ENCODE measurements around the gene DERA. TPM values are rescaled to one million over a fixed set of nuclear protein-coding genes. Genes with fewer than 3 reads are reported as not detected.

DERA gene
- total and polyA plus RNA-seq, 2 of the 13 experiments (the other 11 are each of a cell fraction or from before 2014, with no cell fraction given), result 24.0 to 51.3 TPM

DNA sequence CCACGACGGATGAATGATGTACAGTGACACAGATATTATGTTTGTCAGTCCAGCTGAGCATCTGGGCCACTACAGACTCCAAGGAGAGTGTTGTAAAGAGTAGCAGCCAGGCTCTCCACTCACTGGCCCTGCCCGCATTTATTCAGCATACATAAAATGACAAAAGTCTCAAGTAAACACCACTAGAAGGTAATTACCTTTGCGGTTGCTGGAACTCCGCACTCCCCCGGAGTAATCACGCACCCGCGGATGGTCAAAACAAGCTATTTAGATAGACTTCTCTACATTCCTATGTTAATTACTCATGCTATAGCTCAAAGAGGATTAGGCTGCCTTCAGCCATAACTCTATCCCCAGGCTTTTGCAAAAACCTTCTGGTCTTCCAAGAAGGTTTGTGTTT is 47.8 kb upstream of the DERA start:
- Histone ChIP-seq H3K27ac (ENCODE audit: extremely low read length, insufficient read depth, low read length) (no peak overlapping the region), H3K27me3 (ENCODE audit: control insufficient read depth in 1 of 2, insufficient read depth in 2 of 2, low read length in 2 of 2) (no peaks in the 10 kb centered on the region), H3K36me3 (replicated peaks in 1 of 2; ENCODE audit: control insufficient read depth in 1 of 2, insufficient read depth in 2 of 2, low read length in 2 of 2) (no peaks in the 10 kb centered on the region), H3K9me3 (ENCODE audit: low read length) (no peaks in the 10 kb centered on the region), H2AFZ (ENCODE audit: low read length) (no peak overlapping the region), H3K4me1 (ENCODE audit: insufficient read depth, low read length) (peaks cover 37% of the 10 kb centered on the region), H3K9ac (ENCODE audit: insufficient read depth, low read depth, low read length) (no peak overlapping the region), H4K20me1 (ENCODE audit: insufficient read depth, low read length) (no peaks in the 10 kb centered on the region), H3K4me3 (replicated peaks in 1 of 3; ENCODE audit: insufficient read depth in 1 of 3, low read depth in 2 of 3, low read length in 3 of 3) (peak overlapping the region in 2 of 3 experiments; percentile 12 to 18; a peak in 1 of 6 replicates), H3K79me2 (ENCODE audit: insufficient read depth, low read length) (no peaks in the 10 kb centered on the region), H3K4me2 (ENCODE audit: low read depth, low read length) (peak overlapping the region; percentile 54)
- intact Hi-C loops (cut with micrococcal nuclease; ENCODE audit: unreplicated experiment), result no loop called here
- POLR2A ChIA-PET, result no interaction called here
- FAIRE-seq (no peak), ATAC-seq (peak; percentile 83), DNase-seq (ENCODE audit: low spot score) (peak; percentile 16)
- TF ChIP-seq, protein P1, sequence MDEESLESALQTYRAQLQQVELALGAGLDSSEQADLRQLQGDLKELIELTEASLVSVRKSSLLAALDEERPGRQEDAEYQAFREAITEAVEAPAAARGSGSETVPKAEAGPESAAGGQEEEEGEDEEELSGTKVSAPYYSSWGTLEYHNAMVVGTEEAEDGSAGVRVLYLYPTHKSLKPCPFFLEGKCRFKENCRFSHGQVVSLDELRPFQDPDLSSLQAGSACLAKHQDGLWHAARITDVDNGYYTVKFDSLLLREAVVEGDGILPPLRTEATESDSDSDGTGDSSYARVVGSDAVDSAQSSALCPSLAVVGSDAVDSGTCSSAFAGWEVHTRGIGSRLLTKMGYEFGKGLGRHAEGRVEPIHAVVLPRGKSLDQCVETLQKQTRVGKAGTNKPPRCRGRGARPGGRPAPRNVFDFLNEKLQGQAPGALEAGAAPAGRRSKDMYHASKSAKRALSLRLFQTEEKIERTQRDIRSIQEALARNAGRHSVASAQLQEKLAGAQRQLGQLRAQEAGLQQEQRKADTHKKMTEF (CRISPR knock-in tag; IDR thresholded peaks at IDR 0.05), result 0 out of 2 replicates have a peak, but pooled peaks have one; percentile 1
- no peak for TF ChIP-seq ZSCAN21 (CRISPR knock-in tag; IDR thresholded peaks at IDR 0.05; ENCODE audit: borderline replicate concordance)
- no TSS peak for BruUV-seq (replicated peaks)
- in situ Hi-C loops (cut with HindIII; ENCODE audit: extremely low pct_ligation_motif_present, low pct_unique_long_range_greater_than_20kb), result no loop called here
- whole genome bisulfite sequencing (ENCODE audit: low lambda C conversion rate), result under 1% methylated on average over 8 of the region's 9 CpGs
- CTCF ChIA-PET (ENCODE audit: low intra/inter-chr PET ratio, low total read pairs), result no interaction called here

DNA sequence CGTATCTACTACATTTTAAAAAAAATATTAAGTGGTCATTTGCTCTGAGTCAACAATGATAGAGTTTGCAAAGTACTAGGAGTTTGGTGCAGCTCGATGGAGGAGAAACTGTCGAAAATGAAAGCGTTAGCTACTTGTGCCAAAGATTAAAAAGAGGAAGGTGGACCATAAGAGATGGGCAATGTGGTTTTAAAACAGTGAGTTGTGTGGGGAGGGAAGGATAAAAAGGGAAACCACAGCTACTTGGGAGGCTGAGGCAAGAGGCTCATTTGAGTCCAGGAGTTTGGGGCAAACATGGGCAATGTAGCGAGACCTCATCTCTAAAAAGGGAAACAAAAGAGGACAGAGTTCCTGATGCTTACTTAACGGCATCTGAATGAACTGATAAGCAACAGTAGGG is 47.1 kb upstream of the DERA start:
- ChIA-PET CTCF (ENCODE audit: low intra/inter-chr PET ratio, low total read pairs) (no interaction called here), POLR2A (no interaction called here)
- Histone ChIP-seq H3K79me2 (ENCODE audit: insufficient read depth, low read length) (no peaks in the 10 kb centered on the region), H4K20me1 (ENCODE audit: insufficient read depth, low read length) (no peaks in the 10 kb centered on the region), H2AFZ (ENCODE audit: low read length) (no peak overlapping the region), H3K27ac (ENCODE audit: extremely low read length, insufficient read depth, low read length) (no peak overlapping the region), H3K4me1 (ENCODE audit: insufficient read depth, low read length) (peaks cover 37% of the 10 kb centered on the region), H3K4me3 (replicated peaks in 1 of 3; ENCODE audit: insufficient read depth in 1 of 3, low read depth in 2 of 3, low read length in 3 of 3) (no peak overlapping the region; a peak in 1 of 6 replicates), H3K27me3 (ENCODE audit: control insufficient read depth in 1 of 2, insufficient read depth in 2 of 2, low read length in 2 of 2) (no peaks in the 10 kb centered on the region), H3K9me3 (ENCODE audit: low read length) (no peaks in the 10 kb centered on the region), H3K4me2 (ENCODE audit: low read depth, low read length) (peak overlapping the region; percentile 54; the same call in 1 of the 2 replicates), H3K36me3 (replicated peaks in 1 of 2; ENCODE audit: control insufficient read depth in 1 of 2, insufficient read depth in 2 of 2, low read length in 2 of 2) (no peaks in the 10 kb centered on the region), H3K9ac (ENCODE audit: insufficient read depth, low read depth, low read length) (no peak overlapping the region)
- in situ Hi-C loops (cut with HindIII; ENCODE audit: extremely low pct_ligation_motif_present, low pct_unique_long_range_greater_than_20kb) (no loop called here), intact Hi-C loops (cut with micrococcal nuclease; ENCODE audit: unreplicated experiment) (no loop called here)
- WGBS (ENCODE audit: low lambda C conversion rate), result 60% methylated on average over 6 of the region's 6 CpGs
- no TSS peak for BruUV-seq (replicated peaks)
- ATAC-seq (no peak), FAIRE-seq (no peak), DNase-seq (ENCODE audit: low spot score) (no peak)
- TF ChIP-seq ATF1 (CRISPR knock-in tag; IDR thresholded peaks at IDR 0.05) (no peak), CHD4 (IDR thresholded peaks at IDR 0.05; ENCODE audit: borderline replicate concordance, low read length) (no peak), TAF15 (IDR thresholded peaks at IDR 0.05; ENCODE audit: low read depth, low read length, poor library complexity, severe bottlenecking) (no peak)
- TF ChIP-seq, protein P2, sequence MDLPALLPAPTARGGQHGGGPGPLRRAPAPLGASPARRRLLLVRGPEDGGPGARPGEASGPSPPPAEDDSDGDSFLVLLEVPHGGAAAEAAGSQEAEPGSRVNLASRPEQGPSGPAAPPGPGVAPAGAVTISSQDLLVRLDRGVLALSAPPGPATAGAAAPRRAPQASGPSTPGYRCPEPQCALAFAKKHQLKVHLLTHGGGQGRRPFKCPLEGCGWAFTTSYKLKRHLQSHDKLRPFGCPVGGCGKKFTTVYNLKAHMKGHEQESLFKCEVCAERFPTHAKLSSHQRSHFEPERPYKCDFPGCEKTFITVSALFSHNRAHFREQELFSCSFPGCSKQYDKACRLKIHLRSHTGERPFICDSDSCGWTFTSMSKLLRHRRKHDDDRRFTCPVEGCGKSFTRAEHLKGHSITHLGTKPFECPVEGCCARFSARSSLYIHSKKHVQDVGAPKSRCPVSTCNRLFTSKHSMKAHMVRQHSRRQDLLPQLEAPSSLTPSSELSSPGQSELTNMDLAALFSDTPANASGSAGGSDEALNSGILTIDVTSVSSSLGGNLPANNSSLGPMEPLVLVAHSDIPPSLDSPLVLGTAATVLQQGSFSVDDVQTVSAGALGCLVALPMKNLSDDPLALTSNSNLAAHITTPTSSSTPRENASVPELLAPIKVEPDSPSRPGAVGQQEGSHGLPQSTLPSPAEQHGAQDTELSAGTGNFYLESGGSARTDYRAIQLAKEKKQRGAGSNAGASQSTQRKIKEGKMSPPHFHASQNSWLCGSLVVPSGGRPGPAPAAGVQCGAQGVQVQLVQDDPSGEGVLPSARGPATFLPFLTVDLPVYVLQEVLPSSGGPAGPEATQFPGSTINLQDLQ (CRISPR knock-in tag; IDR thresholded peaks at IDR 0.05), result no peak
- TF ChIP-seq, protein P3, sequence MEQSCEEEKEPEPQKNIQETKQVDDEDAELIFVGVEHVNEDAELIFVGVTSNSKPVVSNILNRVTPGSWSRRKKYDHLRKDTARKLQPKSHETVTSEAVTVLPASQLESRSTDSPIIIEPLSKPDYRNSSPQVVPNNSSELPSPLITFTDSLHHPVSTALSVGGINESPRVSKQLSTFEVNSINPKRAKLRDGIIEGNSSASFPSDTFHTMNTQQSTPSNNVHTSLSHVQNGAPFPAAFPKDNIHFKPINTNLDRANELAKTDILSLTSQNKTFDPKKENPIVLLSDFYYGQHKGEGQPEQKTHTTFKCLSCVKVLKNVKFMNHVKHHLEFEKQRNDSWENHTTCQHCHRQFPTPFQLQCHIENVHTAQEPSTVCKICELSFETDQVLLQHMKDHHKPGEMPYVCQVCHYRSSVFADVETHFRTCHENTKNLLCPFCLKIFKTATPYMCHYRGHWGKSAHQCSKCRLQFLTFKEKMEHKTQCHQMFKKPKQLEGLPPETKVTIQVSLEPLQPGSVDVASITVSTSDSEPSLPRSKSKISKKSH (CRISPR knock-in tag; IDR thresholded peaks at IDR 0.05; ENCODE audit: borderline replicate concordance), result no peak

All from HepG2 (cell line).